Stimulated activated CD8-positive, alpha-beta memory T cell treated with anti-CD3 and anti-CD28 coated beads, Interleukin-2, amount 100 ng/mL, for 1 hour (primary cell): ENCODE data around the gene MKS1.

Source experiments
- DNase-seq, 2 donors: peaks; one replicate each; pipeline ENCODE4 v3.0.0-alpha.2; 2020; ENCODE audit warnings: low read depth in 2 of 2

The MKS1 gene

DNA sequence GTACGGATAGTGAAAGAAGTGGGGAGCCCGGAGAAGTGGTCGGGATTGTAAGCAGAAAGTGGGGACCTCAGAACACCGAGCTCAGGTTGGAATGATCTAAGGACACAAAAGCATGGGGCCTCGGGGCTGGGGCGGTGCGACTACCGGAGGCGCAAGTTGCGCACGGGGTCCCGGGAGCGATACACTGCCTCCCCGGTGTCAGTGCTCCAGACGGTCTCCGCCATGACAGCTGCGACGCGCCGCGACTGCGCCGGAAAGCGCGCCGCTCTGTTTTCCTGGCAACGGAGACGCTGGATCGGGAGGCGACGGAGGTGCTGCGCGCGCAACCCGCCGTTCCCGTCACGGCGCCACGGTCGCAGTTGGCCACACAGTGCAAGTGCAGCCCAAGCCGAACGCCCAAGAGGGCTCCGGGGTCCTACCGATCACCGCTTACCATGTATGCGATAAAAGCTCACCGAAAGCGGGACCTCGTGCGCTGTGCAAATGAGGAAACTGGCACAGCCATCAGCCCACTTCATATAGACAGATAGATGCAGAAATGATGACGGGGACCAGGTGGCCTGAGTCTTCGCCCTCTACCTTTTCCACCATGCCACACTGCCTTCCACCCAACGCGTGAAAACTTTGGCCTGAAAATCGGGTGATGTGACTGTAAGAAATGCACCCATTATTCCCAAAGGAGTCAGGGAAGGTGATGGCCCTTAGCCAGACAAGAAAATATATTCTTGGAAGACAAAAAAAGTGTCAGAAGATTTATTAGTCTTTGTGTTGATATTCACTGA lies at the start of gene MKS1:
Gene MKS1 (minus strand): TSS at position 249 of the 782 bp plus-strand sequence. CDS start 25 bp downstream, at position 224.
- DNase-seq = peak; percentile 88 to 89

DNA sequence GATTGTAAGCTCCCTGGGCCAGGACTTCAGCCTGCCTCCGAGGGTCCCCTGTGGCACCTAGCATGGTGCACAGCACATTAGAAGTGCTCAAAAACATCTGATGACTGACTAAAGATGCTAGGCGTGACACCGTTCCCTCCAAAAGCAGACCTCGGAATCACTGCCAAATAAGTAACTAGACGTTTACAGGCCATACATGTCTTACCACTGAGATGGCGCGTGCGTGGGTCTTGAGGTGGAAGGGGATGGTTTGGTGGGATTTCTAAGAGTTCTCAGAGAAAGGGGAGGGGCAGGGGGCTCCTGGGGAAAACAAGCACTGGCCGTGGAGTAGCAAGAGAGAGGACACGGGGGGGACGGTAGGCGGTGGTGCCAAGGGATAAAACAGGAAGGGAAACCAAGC lies 49.3 kb upstream of the MKS1 start:
- no peak for DNase-seq

GRCh38 chr17:58267347-58268324 lies 48.6 kb upstream of the MKS1 start:
- no peak for DNase-seq

- no peak for DNase-seq
Measured at GRCh38 chr17:58265902-58266875, 47.1 kb upstream of the MKS1 start.

DNA sequence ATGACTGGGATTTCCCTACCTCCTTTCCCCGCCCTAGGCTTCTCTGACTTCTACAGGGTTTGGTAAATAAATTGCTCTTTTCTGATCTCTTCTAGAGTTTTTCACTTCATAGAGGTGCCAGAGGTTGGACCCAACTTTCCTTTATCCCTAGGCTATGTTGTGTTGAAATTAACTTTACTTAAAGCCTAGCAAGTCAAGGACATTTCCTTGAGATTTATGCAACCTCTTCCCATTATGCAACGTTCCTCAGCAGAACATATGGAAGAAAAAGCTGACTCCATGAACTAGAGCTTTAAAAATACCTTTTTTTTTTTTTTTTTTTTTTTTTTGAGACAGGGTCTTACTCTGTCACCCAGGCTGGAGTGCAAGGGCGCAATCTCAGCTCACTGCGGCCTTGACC lies 46.2 kb upstream of the MKS1 start:
- no peak for DNase-seq

DNA sequence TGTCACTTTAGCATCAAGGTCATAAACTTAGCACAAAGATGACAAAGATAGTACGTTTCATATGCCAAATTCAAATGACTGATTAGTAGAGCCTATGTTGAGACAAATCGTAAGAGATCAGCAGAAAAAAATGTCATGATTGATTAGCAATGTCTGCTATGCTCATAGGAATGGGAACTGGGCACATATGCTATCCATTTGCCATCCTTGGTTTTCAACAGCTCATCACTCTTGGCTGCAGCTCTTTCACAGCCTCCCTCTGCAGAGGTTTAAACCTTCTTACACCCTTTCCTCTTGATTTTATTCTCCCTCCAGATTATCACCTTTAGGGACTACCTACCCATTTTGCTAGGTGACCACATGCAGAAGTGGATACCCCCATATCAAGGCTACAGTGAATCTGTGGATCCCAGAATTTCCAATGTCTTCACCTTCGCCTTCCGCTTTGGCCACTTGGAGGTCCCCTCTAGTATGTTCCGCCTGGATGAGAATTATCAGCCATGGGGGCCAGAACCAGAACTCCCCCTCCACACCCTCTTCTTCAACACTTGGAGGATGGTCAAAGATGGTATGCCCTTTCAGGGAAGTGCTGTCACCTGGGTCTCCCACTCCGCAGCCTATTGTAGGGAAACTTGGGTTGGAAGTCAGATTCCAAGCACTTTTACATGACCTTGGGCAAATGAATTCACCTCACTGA lies 45.5 kb upstream of the MKS1 start:
- no peak for DNase-seq

DNA sequence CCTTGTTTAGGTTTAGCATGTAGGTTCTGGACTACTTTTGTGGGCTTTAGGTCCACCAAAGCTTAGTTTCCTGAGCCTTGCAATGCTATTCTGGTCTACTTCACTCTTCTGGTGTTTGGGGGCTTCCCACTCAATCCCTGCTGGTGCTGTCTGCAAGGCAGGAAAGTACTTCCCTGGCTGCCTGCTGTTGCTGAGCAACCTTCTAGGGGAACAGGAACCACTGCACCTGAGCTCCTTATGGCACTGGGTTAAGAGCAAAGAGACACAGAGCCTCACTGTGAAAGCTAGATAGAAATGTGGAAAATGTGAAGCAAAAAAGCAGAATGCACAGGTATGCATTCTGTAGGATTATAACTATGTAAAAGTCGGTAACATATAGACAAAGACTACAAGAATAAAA lies 44.7 kb upstream of the MKS1 start:
- DNase-seq = no peak

- no peak for DNase-seq
Measured at GRCh38 chr17:58262149-58262548, 43.1 kb upstream of the MKS1 start.

GRCh38 chr17:58254803-58255202 lies 35.7 kb upstream of the MKS1 start:
- no peak for DNase-seq

DNA sequence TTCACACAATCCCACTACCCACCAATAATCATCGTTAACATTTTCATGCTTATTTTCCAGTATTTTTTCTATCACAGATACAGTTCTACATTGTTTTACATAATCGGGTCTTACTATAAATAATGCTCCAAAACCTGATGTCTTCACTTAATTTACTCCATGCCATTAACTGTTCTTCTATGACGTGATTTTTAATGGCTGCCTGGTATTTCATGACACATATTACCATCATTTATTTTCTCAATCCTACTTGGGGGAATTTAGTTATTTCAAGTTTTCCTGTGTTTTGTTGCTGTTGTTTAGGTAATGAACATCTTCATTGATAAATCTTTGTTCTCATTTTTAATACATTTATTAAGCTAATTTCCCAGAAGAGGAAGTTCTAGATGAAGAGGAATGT lies 34.0 kb upstream of the MKS1 start:
- DNase-seq = no peak

- DNase-seq = no peak
Measured at GRCh38 chr17:58252141-58252540, 33.1 kb upstream of the MKS1 start.

DNA sequence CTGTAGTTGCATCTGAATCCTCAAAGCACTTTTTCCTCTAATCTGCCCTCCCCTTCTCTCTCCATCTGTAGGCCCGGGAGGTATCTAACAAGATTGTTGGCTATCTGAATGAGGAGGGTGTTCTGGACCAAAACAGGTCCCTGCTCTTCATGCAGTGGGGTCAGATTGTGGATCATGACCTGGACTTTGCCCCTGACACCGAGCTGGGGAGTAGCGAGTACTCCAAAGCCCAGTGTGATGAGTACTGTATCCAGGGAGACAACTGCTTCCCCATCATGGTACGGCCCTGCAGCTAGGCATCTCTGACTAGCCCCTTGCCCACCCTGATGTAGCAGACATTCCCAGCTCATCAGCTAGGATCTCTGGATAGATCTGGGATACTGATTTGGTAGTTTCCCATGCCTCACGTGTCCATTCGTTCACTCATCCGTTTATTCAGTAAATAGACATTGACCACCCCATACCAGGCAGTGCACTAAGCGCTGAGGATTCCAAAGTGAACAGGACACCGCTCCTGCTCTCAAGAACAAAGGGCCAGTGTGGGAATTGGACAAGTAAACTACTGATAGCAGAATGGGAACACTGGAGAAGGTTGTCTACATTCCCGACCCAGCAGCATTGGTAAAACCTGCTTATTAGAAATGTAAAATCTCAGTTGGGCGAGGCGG lies 31.4 kb upstream of the MKS1 start:
- no peak for DNase-seq

DNA sequence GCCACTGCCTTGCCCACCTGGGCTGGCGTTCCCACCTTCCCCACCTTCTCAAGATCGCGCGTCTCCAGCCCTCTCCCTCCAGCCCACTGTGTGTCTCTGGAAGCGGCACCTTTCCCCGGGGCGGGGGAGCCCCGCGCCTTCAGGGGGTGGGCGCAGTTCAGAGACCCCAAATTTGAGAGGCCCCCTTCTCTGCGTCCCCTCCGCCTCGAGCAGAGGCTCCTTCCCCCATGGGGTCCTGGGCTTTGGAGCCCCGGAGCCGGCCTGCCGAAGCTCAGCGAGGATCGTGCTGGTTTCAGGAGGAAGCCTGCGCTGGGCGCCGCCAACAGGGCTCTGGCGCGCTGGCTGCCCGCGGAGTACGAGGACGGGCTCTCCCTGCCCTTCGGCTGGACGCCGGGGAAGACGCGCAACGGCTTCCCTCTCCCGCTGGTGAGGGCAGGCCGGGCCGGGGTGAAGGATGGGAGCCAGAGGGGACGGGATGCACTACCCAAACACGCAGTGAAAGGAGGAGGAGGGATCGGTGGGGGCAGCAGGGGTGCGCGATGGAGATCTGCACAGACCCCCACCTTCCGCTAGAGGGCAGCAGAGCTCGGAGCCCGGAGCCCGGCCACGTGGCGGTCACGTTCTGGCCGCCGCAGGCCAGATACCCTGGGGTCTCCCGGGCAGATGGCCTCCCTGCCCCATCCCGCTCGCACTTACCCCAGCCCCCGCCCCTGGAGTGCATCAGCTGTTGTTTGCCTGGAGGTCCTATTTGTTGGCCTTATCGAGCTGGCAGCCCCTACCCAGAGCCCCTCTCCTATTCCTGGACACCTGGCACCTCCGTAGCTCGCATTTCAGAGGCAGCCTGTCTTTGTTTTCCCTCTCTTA lies 30.4 kb upstream of the MKS1 start:
- peak; percentile 50 to 62 for DNase-seq

DNA sequence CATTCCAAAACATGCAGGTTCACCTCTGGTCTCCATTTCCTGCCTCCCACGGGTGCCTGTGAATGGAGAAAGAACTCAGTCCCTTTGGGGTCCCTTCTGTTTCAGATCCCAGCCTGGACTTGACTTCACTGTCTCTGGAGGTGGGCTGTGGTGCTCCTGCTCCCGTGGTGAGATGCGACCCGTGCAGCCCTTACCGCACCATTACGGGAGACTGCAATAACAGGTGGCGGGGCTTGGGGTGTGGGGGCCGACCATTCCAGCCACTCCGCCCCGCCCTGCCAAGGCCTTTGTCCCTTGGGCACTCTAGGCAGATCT lies 29.9 kb upstream of the MKS1 start:
- no peak for DNase-seq

DNA sequence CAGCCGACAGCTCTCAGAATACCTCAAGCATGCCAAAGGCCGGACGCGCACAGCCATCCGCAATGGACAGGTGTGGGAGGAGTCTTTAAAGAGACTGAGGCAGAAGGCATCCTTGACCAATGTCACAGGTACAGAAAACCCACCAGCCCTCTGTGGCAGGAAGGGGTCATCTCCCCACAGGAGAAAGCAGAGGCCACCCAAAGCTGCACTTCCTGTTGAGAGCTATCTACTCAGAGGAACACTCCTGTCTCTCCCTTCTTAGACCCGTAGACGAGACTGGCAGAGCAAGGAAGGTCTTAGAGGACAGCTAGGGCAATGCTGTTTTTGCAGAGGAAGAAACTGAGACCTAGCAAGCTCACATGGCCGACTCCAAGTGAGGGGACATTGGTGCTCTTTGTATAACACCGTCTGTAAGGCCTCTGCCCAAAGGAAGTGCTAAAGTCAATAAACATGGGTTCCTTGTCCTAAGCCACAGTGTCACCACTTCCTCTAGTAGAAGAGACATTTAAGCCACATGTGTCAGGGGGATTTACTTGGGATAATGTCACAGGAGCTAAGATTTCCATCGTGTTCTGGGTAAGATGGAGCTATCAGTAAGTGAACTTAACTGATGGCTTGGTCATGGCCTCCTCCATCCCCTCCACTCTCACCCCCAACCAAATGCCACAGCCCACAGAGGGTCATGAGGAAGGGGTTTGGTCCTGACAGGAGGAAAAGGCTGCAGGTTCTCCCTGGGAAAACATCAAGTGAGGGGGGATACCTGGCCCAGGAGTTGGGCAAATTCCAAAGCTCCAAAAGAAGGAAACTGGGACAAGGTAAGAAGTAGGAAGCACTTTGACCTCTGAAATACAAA lies 28.7 kb upstream of the MKS1 start:
- no peak for DNase-seq

DNA sequence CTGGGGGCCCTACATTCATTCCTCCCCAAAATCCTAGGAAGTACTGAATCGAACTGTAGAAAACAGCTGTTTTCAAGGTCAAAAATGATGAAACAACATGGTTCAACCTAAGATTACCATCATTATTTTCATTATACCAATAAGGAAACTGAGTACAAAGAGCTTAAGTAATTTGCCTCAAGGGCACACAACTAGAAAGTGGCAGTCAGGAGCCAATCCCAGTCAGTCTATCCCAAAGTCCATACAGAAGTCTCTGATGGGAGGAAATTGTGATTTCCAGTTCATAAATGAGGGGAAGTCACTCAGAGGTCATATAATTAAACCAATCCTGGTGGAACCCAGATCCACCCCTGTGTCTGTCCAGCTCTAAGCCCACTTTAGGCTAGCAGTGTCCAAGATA lies 27.7 kb upstream of the MKS1 start:
- DNase-seq = no peak

GRCh38 chr17:58246104-58246740 lies 27.2 kb upstream of the MKS1 start:
- no peak for DNase-seq

GRCh38 chr17:58245428-58246103 lies 26.5 kb upstream of the MKS1 start:
- no peak for DNase-seq
